K562 (cell line): ENCODE results near the gene HOGA1. TPM values are rescaled to one million over a fixed set of nuclear protein-coding genes. Genes with fewer than 3 reads are reported as not detected.

Source experiments
- ATAC-seq: fragments of 200-7000 bp; cut with Tn5 transposase; 3 replicates; pipeline ENCODE4 v1.9.1; 2020; ENCODE audit warnings: moderate library complexity
- BruUV-seq: library from RNA; stranded (reverse); fragments of 400-500 nt; replicated peaks from 2 replicates; lab custom pipeline; 2021; lab: Mats Ljungman, UMichigan
- CTCF ChIA-PET: fragments of 300-600 bp; formaldehyde crosslinking; extraction: SDS; loops from one replicate; lab custom pipeline; 2021; ENCODE audit warnings: low intra/inter-chr PET ratio; lab: Yijun Ruan, JAX
- POLR2A ChIA-PET: fragments of 300-600, 350-650 bp; sonication (Branson Sonifier 250); formaldehyde crosslinking; extraction: SDS; loops from one replicate; lab custom pipeline; 2021; ENCODE audit warnings: antibody characterized with exemption, inconsistent platforms; lab: Yijun Ruan, JAX
- DNase-seq, 4 experiments: peaks; one replicate each; pipeline versions ENCODE4 v3.0.0 to v3.0.0-alpha.2; 2011 to 2018; ENCODE audit warnings: low spot score in 3 of 4, mixed read lengths in 3 of 4; ENCODE audit errors: extremely low read depth in 1 of 4
- FAIRE-seq: peaks from 2 replicates; lab custom pipeline; 2011; peaks lifted over from hg19 to GRCh38; lab: Jason Lieb, UNC
- H2AFZ ChIP-seq: 2 replicates; pipeline ENCODE4 v1.6.0; 2011; ENCODE audit warnings: low read depth, low read length, control low read depth, inconsistent platforms
- H3K27ac ChIP-seq: fragments of 200-600 bp; 3 replicates; pipeline ENCODE4 v1.8.0; 2011; ENCODE audit warnings: low read depth, mild to moderate bottlenecking, control low read depth, inconsistent platforms, low read length, moderate library complexity, mixed read lengths; ENCODE audit errors: extremely low read depth
- H3K27me3 ChIP-seq, 2 experiments: fragments of 300-600 bp in 1 of 2; 2 replicates in 1 of 2; 3 replicates in 1 of 2; pipeline versions ENCODE4 v1.6.0 to v1.8.0; 2011; ENCODE audit warnings: inconsistent platforms in 2 of 2, low read length in 2 of 2, mild to moderate bottlenecking in 1 of 2, mixed read lengths in 1 of 2, moderate library complexity in 1 of 2; ENCODE audit not compliant: control insufficient read depth in 2 of 2, insufficient read depth in 2 of 2
- H3K36me3 ChIP-seq: fragments of 300-600 bp; 3 replicates; pipeline ENCODE4 v1.8.0; 2011; ENCODE audit warnings: mild to moderate bottlenecking, low read length, inconsistent platforms; ENCODE audit not compliant: control insufficient read depth, insufficient read depth
- H3K4me1 ChIP-seq, 2 experiments: fragments of 200-600 bp in 1 of 2; replicated peaks in 1 of 2; 2 replicates in 1 of 2; 3 replicates in 1 of 2; pipeline versions ENCODE4 v1.5.1 to v1.8.0; 2011; ENCODE audit warnings: inconsistent platforms in 2 of 2, low read length in 2 of 2, mild to moderate bottlenecking in 1 of 2, mixed read lengths in 1 of 2, moderate library complexity in 1 of 2; ENCODE audit not compliant: control insufficient read depth in 2 of 2, insufficient read depth in 2 of 2
- H3K4me2 ChIP-seq: 2 replicates; pipeline ENCODE4 v1.6.1; 2011; ENCODE audit warnings: low read length, control low read depth, inconsistent platforms, mixed read lengths; ENCODE audit not compliant: insufficient read depth
- H3K4me3 ChIP-seq: fragments of 200-600 bp; sonication (generic), shearing (Covaris generic); 2 replicates; pipeline ENCODE4 v1.5.1; 2016; ENCODE audit warnings: control low read depth, inconsistent platforms
- H3K79me2 ChIP-seq: fragments of 200-600 bp; 3 replicates; pipeline ENCODE4 v1.8.0; 2011; ENCODE audit warnings: low read length, inconsistent platforms; ENCODE audit not compliant: control insufficient read depth, insufficient read depth
- H3K9ac ChIP-seq, 2 experiments: 2 replicates each; pipeline versions ENCODE4 v1.6.0 to v1.6.1; 2011; ENCODE audit warnings: low read depth in 2 of 2, low read length in 2 of 2, control low read depth in 1 of 2, inconsistent platforms in 1 of 2, mild to moderate bottlenecking in 1 of 2, mixed read lengths in 1 of 2; ENCODE audit not compliant: insufficient read depth in 1 of 2
- H3K9me1 ChIP-seq: one replicate; pipeline ENCODE4 v1.6.0; 2011; ENCODE audit warnings: inconsistent platforms, mild to moderate bottlenecking, low read length, moderate library complexity; ENCODE audit not compliant: control insufficient read depth, insufficient read depth
- H3K9me3 ChIP-seq: replicated peaks from 2 replicates; pipeline ENCODE4 v1.5.1; 2011; ENCODE audit warnings: low read depth, low read length, inconsistent platforms; ENCODE audit not compliant: control insufficient read depth, insufficient read depth
- H4K20me1 ChIP-seq: replicated peaks from 2 replicates; pipeline ENCODE4 v1.6.1; 2011; ENCODE audit warnings: low read length, inconsistent platforms, mixed read lengths; ENCODE audit not compliant: control insufficient read depth, insufficient read depth
- NR4A1 ChIP-seq, 2 experiments: fragments of 250-450 bp in 1 of 2; fragments of 450-650 bp in 1 of 2; sonication (Bioruptor Pico) in 1 of 2; IDR thresholded peaks; 2 replicates each; pipeline versions ENCODE4 v1.4.0 to v1.6.1; 2016 to 2020; ENCODE audit warnings: mild to moderate bottlenecking in 2 of 2, missing compliant biosample characterization in 1 of 2, missing genetic modification characterization in 1 of 2, moderate library complexity in 1 of 2
- ZBTB8A ChIP-seq: fragments of 450-650 bp; IDR thresholded peaks from 2 replicates; pipeline ENCODE4 v1.6.1; 2018; ENCODE audit warnings: mild to moderate bottlenecking, moderate library complexity; ENCODE audit not compliant: partially characterized antibody
- ZNF121 ChIP-seq: sonication (generic); formaldehyde crosslinking; conservative IDR thresholded peaks from 2 replicates; pipeline ENCODE4 v1.8.0; 2022; ENCODE audit warnings: missing genetic modification reagents
- ZNF668 ChIP-seq: fragments of 250-450 bp; sonication (Bioruptor Pico); IDR thresholded peaks from 2 replicates; pipeline ENCODE4 v1.8.0; 2022; ENCODE audit warnings: mild to moderate bottlenecking, inconsistent platforms
- WGBS: fragments of 100-300 bp; shearing (Covaris generic); methylation state at CpG from one replicate; pipeline ENCODE4 v1.1.6; 2016; ENCODE audit warnings: low coverage, mixed read lengths; ENCODE audit not compliant: insufficient coverage; ENCODE audit errors: missing lambda C conversion rate; 5-methylcytosine and 5-hydroxymethylcytosine counted together
- in situ Hi-C: fragments of 300-500 bp; cut with MboI; formaldehyde crosslinking; loops from 4 replicates; pipeline ENCODE4 v1.15.0; 2018; ENCODE audit warnings: inconsistent platforms, mixed read lengths
- intact Hi-C: fragments of 100-400 bp; cut with micrococcal nuclease; formaldehyde crosslinking; loops from 2 replicates; pipeline ENCODE4 v1.14.2; 2022
- polyA plus RNA-seq, 8 experiments: library from polyadenylated mRNA; depleted of rRNA in 4 of 8; stranded (reverse) in 5 of 8; unstranded in 3 of 8; fragments of >200 nt; fragmentation: Nextera tagmentation in 2 of 8; fragmentation: Illumina TruSeq in 1 of 8; extraction: Ambion mirVana in 2 of 8; extraction: Trizol in 1 of 8; gene quantifications; 2 replicates each; pipeline versions ENCODE4 v1.2.1 to v1.2.3, GENCODE V29; 2011 to 2014; ENCODE audit warnings: inconsistent platforms in 1 of 8, missing spikeins in 1 of 8
- total RNA-seq, 7 experiments: library from RNA; depleted of rRNA in 6 of 7; stranded (reverse); fragments of >200 nt in 6 of 7; fragmentation: Illumina TruSeq in 2 of 7; extraction: Trizol in 2 of 7; gene quantifications; 2 replicates each; pipeline versions ENCODE4 v1.2.1 to v1.2.3, GENCODE V29; 2011 to 2021; ENCODE audit warnings: low replicate concordance in 1 of 7

HOGA1 gene
- total and polyA plus RNA-seq, 9 of the 15 experiments (the other 6 are each of a cell fraction or from before 2014, with no cell fraction given), result not detected

- ChIA-PET CTCF (no interaction called here), POLR2A (no interaction called here)
- Histone ChIP-seq H3K36me3 (no peaks in the 10 kb centered on the region), H3K4me3 (no peak overlapping the region), H3K9me1 (no peaks in the 10 kb centered on the region), H3K4me2 (no peak overlapping the region), H4K20me1 (no peaks in the 10 kb centered on the region), H3K27ac (no peak overlapping the region), H3K9ac (no peak overlapping the region), H3K27me3 (no peaks in the 10 kb centered on the region), H2AFZ (no peak overlapping the region), H3K79me2 (no peaks in the 10 kb centered on the region), H3K4me1 (peaks cover 0 to 3% of the 10 kb centered on the region in 2 experiments; a peak in 3 of 5 replicates), H3K9me3 (no peaks in the 10 kb centered on the region)
- ATAC-seq, result no peak
- BruUV-seq, result no TSS peak
- 54% methylated on average over 2 of the region's 2 CpGs for WGBS
- peak; percentile 53; the same call in 1 of the 2 replicates for TF ChIP-seq ZNF121 (CRISPR knock-in tag)
- TF ChIP-seq ZNF668 (CRISPR knock-in tag), result no peak
- no peak for DNase-seq
- no peak for FAIRE-seq
- intact Hi-C loops, result no loop called here
- in situ Hi-C loops, result no loop called here
Measured at GRCh38 chr10:97587183-97587582, 3.0 kb downstream of the HOGA1 start.

- Histone ChIP-seq H3K4me2 (no peak within 1 kb of the TSS), H3K27me3 (no peaks in the 10 kb centered on the region), H3K9me3 (no peaks in the 10 kb centered on the region), H3K4me3 (no peak within 1 kb of the TSS), H3K4me1 (no peaks in the 10 kb centered on the region; a peak in 2 of 5 replicates), H3K36me3 (no peaks in the 10 kb centered on the region), H4K20me1 (no peaks in the 10 kb centered on the region), H2AFZ (no peak within 1 kb of the TSS), H3K79me2 (no peaks in the 10 kb centered on the region), H3K9me1 (no peaks in the 10 kb centered on the region), H3K27ac (no peak within 1 kb of the TSS), H3K9ac (peak within 1 kb of the TSS in 1 of 2 experiments; percentile 26; a peak in 1 of 4 replicates)
- no peak for TF ChIP-seq NR4A1 (CRISPR knock-in tag; IDR thresholded peaks at IDR 0.05)
- TF ChIP-seq NR4A1 (tag; IDR thresholded peaks at IDR 0.05), result no peak
- TF ChIP-seq ZBTB8A, result no peak
- no peak for FAIRE-seq
- POLR2A ChIA-PET, result interaction anchor here (0.7 kb wide), 1 partner anchor 15 kb away, joined by 3 read pairs; no protein-coding TSS in a partner anchor
- BruUV-seq, result no TSS peak
- ATAC-seq, result no peak
- intact Hi-C loops (no loop called here), in situ Hi-C loops (no loop called here)
- 40% methylated on average over 1 of the region's 3 CpGs for WGBS
- CTCF ChIA-PET, result no interaction called here
- DNase-seq, result no peak
Measured at GRCh38 chr10:97589479-97589878, 5.3 kb downstream of the HOGA1 start, which contains the start of gene C10orf62. C10orf62 (plus strand) TSS chr10:97589721; CDS start chr10:97589898, 177 bp downstream.
